K562 treated with DMSO at 1 percent for 48 hours (cell line): Measurements from ENCODE around the gene GSTA3. TPM values are rescaled to one million over a fixed set of nuclear protein-coding genes. Genes with fewer than 3 reads are reported as not detected.

Experiments used
- total RNA-seq: library from RNA; unstranded; fragments of 300-600 nt; gene quantifications from 2 replicates; pipeline ENCODE4 v1.2.3, GENCODE V29; 2022; ENCODE audit warnings: low replicate concordance; ENCODE audit errors: extremely low read depth

The GSTA3 gene
- total RNA-seq = not detected in 2 replicates

DNA sequence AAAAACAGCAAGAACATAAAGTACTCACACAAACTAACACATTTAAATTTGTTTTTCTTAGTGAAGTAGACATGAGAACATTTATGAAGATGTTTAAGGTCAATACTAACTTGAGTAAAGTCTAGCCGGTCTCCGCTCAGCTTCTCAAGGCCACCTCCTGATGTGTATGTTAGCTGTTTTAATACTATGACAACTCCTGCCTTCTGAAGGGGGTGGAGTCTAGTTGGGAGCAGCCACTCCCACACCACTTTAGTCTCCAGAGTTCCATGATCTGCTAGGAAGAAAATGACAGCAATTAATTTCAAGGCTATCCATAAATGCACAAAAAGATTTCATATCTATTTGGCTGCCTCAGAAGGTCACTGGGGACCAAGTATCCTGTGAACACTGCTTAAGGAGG is at the start of gene GSTA3:
Gene GSTA3, minus strand, starts transcription at position 168 of the 400 bp plus-strand sequence. CDS start 3,864 bp downstream, outside the sequence.

Other genes with a start within 250 kb of the GSTA3 start
- not detected in 2 replicates for gene TMEM14A, start 238.6 kb downstream of the GSTA3 start, total RNA-seq
- not detected in 2 replicates for gene GSTA2, start 146.2 kb downstream of the GSTA3 start, total RNA-seq
- gene GSTA1, start 105.9 kb downstream of the GSTA3 start, total RNA-seq = not detected in 2 replicates
- gene GSTA5, start 68.9 kb downstream of the GSTA3 start, total RNA-seq = not detected in 2 replicates
- not detected in 2 replicates for gene GSTA4, start 85.6 kb upstream of the GSTA3 start, total RNA-seq
- not detected in 2 replicates for gene CILK1, start 152.1 kb upstream of the GSTA3 start, total RNA-seq
- gene FBXO9, start 155.7 kb upstream of the GSTA3 start, total RNA-seq = not detected in 2 replicates
- gene GCM1, start 239.1 kb upstream of the GSTA3 start, total RNA-seq = not detected in 2 replicates